ENCODE measurements around the gene NUDT16L1.

Gene NUDT16L1

DNA sequence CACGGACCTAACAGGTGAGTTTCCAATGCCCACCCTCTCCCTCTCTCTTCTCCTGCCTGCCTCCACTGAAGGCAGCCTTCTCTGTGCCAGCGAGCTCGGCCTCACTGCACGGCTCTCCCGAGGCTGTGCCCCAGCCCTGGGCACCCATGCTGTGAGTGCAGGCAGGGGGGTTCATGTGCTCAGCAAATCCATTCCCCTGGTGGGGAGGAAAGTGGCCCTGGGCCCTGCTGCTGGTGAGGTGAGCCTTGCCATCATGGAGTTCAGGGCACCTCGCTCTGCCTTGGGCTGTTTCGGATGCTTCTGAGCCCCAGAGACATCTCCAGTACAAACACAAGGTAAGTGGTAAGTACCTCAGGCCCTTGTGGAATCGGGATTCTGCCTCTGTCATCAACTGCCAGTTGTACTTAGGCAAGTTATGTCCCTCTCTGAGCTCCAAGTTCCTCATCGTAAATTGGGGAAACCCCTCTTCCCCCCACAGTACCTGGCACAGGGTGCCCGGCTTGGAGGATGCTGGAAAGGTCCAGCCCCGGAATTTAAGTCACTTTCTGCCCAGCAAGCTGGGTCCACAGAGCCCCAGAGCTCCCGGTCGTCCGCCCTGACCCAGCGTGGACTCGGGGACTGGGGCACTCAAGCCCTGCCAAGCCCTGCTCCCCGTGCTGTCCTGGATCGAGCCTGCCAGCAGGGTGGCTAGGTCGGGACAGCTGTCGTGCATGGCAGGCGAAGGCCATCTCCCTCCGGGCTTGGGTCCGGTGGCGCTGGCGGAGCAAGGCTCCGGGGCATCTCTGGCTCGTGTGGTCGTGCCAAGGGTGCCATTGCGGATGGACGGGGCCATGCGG, 684 bp upstream of the NUDT16L1 start:
- DNase-seq = peak in 3 of 56 donors; percentile 59 to 71 (median 61)

DNA sequence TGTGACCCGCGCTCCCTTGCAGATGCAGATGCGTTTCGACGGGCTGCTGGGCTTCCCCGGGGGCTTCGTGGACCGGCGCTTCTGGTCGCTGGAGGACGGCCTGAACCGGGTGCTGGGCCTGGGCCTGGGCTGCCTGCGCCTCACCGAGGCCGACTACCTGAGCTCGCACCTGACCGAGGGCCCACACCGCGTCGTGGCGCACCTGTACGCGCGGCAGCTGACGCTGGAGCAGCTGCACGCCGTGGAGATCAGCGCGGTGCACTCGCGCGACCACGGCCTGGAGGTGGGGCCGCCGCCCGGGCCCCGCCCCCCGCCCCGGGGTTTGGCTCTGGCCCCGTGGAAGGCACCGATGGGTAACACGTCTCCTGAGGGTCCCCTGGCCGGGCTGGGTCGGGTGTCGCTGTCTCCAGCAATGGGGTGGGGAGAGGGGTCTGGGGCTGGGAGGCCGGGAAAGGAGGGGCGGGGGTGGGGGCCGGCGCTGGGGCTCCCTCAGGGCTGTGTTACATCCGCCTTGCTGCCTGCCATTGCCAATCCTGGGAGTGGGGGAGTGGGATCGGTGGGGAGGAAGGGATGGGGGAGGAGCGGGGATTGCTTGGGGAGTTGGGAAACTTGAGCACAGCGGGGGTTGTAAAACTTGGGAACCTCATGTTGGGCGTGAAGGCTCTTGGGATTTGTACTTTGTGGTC, 737 bp downstream of the NUDT16L1 start:
- peak in 20 of 56 donors; percentile 26 to 78 (median 57) for DNase-seq

DNA sequence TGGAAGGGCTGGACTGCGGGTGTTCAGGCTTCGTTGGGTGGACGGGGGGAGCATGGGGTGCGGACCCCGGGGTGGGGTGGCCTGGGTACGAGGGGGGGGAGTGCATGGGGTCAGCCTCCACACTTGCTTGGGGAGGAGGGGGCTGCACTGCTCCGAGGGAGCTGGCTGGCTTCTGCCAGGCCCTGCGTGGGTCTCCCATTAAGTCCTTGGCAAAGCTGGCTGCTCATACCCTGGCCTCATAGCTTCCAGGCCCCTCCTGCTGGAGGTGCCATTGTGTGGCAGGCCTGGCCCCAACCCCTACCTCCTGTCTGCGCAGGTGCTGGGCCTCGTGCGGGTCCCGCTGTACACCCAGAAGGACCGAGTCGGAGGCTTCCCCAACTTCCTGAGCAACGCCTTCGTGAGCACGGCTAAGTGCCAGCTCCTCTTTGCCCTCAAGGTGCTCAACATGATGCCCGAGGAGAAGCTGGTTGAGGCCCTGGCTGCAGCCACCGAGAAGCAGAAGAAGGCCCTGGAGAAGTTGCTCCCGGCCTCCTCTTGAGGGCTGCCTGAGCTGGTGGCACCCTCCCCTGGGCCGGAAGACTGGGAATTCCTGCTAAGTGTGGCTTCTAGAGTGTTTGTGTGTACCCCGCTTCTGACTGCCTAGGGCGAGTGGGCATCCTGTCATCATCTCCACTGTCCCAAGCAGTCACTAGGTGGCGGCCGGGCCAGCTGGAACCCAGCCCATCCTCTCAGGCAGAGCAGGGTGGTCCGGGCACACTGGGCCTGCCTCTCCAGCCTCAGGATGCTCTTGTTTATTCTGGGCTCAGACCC, 1.5 kb downstream of the NUDT16L1 start:
- peak in 28 of 56 donors; percentile 11 to 67 (median 35) for DNase-seq

DNA sequence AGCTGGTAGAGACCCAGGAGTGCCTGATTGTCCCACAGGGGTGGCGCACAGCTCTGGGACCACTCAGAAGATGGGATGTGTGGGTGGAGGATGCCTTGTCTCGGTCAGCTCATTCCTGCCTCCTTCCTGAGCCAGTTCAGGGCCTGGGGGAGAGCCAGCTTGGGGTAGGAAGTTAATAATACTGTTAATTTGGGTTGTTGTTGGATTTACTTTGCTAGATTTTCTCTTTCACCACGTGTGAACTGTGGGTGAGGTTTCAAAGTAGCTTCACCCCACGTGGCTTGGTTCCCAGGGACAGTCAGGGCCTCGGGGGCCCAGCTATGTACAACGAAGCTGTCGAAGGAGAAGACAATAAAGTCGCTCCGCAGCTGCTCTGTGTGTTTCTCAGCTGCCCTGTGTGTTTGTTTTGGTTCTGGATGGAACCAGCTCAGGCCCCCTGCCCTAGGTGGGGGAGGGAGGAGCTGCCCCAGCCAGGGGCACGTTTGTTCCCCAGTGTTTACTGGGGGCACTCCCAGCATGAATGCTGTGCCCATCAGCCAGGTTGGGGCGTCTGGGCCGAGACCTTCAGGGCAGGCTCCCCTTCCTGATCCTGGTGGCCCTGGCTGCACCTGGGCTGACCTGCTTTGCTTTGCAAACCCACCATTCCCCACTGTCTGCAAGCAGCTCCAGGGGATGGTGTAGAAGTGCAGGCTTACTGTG, 2.3 kb downstream of the NUDT16L1 start:
- no peak for DNase-seq

DNA sequence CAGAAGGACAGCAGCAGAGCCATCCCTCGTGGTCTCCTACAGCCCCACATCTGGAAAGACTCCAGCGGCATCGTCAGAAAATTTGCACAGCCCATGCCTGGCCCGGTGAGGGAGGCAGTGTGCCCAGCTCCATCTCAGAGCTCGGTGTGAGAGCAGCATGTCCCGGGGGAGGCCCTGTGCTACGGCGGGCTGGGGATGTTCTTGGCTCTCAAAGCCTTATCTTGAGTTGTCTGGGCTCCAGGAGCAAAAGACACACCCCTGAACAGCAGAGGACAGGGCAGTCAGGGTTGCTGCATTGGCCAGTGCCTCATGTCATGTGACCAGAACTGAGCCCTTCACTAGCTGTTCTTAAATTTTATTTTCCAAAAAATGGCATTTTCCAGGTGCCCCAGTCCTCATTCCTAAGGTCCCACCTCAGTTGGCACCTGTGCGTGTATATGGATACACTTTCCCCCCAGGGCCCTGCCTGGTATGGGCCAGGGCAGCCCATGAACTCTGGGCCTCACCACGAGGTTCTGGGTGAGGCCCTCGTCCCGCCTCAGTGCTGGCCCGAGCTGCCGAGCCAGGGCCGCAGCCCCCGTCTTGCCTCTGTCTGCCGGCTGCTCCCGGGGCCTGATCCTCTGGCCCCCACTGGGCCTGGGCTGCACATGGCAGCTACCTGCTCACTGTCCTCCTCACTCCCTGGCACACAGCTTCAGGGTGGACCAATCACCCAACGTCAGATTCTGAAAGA, 3.0 kb downstream of the NUDT16L1 start:
- no peak for DNase-seq

DNA sequence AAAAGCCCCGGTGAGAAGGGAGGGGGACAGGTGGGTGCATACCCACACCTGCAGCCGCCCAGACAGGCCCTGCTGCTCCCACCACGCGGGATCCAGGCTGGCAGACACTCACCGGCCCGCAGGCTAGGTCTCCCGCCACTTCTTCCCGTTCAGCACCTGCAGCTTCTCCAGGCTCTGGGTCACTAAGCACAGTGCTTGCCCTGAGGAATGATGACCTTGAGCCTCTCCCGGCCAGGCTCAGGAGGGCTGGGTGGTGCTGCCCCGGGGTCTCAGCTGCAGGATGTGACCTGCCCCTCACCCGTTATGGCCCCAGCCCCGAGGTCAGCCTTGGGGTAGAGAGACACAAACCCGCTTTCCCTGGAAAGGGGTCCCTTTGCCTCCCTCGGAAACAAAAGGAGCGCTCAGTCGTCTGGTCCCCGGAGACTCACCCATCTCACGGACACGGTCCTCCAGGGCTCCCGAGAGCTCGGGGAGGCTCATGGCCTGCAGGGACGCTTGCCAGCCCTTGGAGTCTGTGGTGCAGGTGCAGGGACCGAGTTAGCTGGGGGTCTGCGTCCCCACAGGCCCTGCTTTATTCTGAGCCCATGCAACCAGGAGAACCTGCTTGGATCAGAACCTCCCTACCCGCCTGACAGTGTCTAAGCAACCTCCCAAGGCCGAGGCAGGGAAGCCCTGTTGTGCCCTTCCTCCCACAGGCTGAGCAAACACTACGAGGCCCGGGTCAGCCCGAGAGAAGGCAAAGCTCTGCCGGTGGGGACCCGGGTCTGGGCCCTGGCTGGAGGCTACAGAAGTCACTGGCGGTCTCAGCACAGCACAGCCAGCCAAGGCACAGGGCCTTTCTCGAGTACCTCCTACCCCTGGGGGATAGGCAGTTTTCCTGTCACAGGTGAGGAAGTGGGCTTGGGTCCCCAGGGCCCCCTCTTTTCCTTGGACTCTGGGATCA, 3.8 kb downstream of the NUDT16L1 start:
- DNase-seq = no peak

DNA sequence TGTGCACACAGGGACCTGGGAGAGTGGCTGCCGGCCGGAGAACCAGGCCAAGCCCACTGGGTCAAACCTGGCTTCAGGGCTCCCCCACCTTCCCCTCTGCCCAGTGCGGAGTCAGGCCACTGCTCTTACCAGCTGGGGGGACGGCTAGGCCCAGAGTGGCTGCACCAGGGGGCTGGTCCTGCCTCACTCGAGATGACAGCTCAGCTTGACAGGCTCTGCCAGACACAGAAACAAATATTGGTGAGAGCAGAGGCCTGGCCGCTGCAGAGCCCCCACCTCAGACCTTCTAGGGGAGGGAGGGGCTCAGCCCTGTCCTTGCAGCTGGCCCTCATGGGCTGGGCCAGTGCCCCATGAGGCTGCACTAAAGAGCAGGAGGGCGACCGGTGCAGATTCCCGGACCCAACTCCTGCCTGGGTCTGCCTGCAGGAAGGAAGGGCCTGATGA, 4.5 kb downstream of the NUDT16L1 start:
- no peak for DNase-seq

DNA sequence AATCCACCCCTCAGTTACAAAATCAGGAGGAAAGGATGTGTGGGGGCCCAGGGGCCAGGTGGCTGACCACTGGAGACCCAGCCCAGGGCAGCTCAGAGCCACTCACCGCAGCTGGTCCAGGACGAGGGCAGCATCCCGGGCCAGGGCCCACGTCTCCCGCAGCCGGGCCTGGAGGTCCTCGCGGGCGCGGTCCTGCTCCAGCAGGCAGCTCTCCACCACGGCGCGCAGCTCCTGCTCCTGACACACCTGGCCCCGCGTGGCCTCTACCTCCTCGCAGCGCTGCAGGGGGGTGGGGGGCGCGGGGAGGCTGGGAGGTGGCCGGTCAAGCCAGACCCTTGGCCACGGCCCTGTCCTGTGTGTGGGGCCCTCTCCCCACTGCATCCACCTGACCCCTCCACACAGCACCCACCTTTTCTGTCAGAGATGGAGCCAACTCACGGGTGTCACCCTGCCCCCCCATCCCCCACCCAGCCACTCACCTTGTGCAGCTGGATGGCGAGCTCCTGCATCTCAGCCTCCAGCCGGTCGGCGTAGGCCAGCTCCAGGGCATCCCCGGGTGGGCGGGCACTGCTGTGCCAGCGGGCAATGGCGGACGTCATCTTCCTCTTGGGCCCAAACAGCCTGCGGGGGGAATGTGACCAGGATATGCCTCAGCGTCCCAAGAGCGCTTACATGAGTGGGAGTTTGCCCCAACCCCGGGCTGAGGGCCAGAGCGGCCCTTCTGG, 5.1 kb downstream of the NUDT16L1 start:
- DNase-seq = no peak

DNA sequence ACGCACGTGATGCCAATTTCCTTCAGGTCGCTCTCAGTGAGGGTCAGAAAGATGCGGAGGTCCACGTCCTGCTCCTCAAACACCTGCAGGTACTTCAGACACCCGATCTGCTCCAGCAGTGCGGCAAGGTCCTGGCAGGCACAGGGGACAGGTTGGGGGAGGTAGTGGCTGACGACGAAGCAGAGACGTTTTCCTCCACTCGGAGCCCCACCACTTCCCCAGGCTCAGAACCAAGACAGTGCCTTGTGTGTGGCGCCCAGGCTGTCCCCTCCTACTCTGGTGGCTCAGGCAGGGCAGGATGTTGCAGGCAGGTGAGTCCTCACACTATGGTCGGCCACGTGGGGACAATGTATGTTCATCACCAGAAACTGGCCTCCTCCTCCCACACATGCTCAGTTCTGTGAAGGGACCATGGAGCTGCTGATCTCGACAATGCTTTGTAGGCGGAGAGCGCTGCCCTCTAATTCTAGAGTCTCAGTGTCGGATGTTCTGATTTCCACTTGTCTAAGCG, 5.7 kb downstream of the NUDT16L1 start:
- DNase-seq = no peak

DNA sequence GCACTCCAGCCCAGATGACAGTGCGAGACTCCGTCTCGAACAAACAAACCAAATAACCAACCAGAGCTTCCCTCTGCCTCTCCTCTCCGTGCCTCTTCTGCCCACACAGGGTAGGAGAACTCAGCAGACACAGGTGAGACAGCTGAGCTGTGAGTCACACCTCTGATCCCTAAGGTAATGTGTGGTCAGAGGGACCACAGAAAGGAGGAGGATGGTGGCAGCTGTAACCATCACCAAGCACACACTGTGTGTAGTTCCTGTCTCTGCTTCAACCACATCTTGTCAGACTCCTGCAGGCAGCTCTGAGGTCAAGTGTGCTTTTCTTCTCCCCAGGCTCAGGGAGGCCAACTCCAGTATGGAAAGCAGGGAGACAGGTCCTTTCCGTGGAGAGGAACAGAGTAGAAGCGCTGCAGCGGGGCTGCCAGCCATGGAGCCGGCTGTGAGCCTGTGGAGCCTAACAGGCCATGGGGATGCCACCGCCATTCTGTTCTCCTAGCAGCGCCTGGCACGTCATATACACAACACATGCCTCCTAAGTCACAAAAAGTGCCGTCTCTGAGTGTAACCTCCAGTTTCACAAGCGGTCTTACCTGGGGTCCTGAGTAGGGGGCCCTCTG, 7.1 kb downstream of the NUDT16L1 start:
- DNase-seq = peak in 1 of 56 donors; percentile 18

DNA sequence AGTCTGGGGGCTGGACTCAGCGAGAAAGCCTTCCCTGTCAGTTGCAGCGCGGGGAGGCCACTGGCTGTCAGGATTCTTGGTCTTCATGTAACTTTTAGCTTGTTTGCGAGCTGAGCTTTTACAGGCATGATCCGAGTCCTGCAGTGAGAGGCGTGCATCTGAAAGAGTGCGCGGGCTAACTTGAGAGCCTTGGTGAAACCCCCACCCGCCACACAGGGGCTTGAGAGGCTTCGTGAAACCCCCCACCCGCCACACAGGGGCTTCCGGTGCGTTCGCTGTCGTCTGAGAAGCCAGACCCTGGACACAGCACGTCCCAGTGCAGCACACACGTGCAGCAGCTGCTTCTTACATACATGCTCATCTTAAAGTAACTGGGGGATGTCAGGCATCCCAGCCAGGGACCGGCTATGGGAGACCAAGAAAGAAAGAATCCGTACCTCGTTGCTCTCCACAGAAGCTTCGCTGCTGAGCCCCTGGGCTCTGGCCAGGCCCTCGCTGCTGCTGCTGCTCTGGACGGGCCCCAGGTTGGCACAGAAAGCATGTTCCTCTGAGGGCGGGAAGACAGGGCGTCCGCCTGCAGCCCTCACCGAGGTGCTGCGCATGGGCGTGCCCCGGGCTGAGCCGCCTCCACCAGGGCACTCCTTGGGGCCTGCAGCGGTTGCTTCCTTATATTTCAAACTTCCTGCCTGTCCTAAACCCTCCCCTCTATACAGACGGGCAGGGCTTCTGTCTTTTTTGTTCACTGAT, 7.8 kb downstream of the NUDT16L1 start:
- peak in 5 of 56 donors; percentile 13 to 40 (median 18) for DNase-seq

DNA sequence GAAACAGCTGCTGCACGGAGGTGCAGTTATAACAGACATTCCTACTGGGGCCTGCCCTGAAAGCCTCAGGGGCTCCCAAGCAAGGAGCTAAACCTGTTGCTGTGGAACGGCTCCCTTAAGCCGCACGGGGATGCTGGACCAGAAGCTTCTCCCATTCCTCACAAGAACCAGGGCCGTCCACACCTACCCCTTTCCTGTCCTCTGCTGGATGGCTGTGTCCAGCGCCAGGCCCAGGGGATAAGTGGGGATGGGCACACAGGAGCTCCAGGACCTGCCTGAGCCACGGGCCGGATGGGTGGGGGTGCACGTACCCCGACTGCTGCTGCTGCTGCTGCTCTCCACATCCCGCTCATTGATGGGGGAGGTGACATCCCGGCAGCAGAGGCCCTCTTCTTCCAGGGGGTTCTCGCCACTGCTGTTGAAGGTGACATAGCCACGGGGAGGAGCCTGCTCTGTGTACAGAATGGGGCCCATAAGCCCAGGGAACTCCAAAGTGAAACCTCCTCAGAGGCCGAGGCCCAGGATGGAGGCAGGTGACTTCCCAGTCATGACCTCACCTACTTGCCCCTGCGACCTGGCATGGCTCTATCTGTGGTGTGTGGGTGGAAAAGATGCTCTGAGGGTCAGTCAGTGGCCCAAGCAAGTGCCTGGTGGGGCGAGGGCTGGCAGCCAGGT, 8.6 kb downstream of the NUDT16L1 start:
- no peak for DNase-seq

DNA sequence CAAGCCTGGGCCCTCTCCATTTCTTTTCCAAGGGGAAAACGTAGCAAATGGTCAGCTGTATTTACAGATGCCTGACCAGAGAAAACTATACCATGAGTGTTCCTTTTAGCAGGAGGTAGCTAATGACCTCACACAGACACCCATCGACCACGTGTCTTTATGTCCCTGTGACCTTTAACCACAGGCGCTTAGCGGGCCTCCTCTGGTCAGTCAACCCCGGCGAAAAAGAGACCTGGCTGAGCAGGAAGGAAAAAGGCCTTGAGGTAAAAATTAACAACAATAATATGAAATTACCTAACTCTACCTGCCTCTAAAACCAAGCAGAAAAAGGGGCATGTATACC, 9.1 kb downstream of the NUDT16L1 start:
- no peak for DNase-seq

DNA sequence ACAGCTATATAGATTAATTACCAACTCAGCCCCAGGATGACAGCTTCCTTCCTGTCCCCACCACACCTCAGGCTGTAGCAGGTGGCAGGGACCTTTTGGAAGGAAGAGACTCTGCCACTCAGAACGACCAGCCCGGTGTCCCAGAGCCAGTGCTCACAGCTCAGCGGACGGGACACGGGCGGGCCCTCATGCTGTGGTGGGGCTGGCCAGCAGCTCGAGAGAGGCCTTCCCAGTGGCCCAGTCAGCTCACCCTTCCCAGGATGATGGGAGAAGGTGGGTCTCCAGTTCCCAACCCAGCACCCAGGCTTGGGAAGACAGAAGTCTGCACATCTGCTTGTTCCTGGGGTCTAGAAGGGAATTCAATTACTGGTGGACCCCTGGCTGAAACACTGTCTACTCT, 10.5 kb downstream of the NUDT16L1 start:
- DNase-seq = no peak

DNA sequence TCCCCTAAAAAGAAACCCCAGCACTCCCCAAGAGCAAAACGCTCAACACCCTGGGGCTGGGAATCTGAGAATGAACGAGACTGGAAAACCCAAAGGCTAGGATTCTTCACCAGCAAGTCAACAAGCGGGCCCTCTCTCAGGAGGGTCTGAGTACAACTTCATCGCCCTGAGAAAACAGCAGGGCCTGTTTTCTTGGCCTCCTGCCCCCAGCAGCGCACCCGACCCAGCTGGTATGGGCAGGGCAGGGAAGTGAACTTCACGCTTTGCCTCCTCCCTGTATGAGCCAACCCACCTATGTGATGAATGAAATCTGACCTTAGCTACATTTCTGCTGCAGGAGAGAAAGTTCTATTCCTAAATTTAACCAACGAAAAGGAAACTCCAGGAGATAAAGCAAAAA, 11.1 kb downstream of the NUDT16L1 start:
- no peak for DNase-seq

DNA sequence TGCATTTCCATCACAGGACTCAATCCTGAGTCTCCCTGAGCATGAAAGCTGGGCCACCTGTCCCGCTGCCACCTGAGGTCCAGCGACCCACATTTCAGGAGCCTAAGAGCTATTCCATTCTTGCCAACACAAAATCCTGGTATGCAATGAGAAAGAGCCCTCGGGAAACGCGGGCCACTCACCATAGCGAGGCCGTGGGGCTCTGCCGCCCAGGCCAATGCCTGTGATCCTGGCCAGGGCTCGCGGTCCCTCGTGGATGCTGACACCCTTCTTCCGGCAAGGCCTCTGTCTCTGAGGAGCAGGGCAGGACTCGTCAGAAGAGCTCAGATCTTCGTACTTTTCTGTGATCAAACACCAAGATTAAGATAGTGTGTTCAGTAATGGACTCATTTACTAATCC, 11.6 kb downstream of the NUDT16L1 start:
- DNase-seq = no peak

DNA sequence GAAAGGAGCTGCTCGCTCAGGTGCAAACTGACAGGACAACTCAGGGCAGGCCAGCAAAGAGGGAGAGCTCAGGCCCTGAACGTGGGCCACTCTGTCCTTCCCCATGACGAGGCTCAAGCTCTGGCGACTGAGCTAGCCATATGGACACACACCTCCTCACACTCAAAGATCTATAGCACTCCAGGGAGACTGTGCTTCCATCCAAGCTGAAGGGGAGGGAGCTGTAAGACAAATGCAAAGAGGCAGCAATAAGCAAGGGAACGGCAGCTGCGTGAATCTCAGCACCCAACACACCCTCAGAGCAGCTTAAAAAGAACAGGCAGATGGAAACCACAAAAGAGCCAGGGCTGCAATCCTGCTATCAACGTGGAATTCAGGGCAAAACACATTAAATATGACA, 13.5 kb downstream of the NUDT16L1 start:
- DNase-seq = no peak

Measured in nucleus accumbens (tissue), 56 donors.